Measurements from ENCODE around the gene IQSEC3.

Gene IQSEC3

GRCh38 chr12:125566-125965 is 59.0 kb downstream of the IQSEC3 start:
- Histone ChIP-seq H3K4me2 (ENCODE audit: insufficient read depth, low read length) (no peak overlapping the region), H3K9me3 (ENCODE audit: insufficient read depth, low read length, severe bottlenecking) (no peaks in the 10 kb centered on the region), H3K27ac (ENCODE audit: low read length) (no peak overlapping the region), H3K4me3 (ENCODE audit: low read depth in 1 of 2, low read length in 2 of 2) (no peak overlapping the region), H3K9ac (ENCODE audit: low read depth, low read length) (no peak overlapping the region), H3K4me1 (ENCODE audit: insufficient read depth, low read length) (no peaks in the 10 kb centered on the region), H3K27me3 (ENCODE audit: insufficient read depth, low read length, poor library complexity) (peaks cover 11% of the 10 kb centered on the region), H3K79me2 (ENCODE audit: insufficient read depth, low read length) (no peaks in the 10 kb centered on the region), H3K36me3 (ENCODE audit: insufficient read depth, low read length) (no peaks in the 10 kb centered on the region), H2AFZ (ENCODE audit: low read depth, low read length) (no peak overlapping the region), H4K20me1 (ENCODE audit: insufficient read depth, low read length) (peaks cover 4% of the 10 kb centered on the region; the same call in 1 of the 2 replicates)
- ATAC-seq (ENCODE audit: insufficient read depth, low read depth) (no peak), DNase-seq (no peak)
- TF ChIP-seq CTCF (IDR thresholded peaks at IDR 0.05; ENCODE audit: borderline replicate concordance, extremely low read depth, low read length, poor library complexity, severe bottlenecking) (no peak), EZH2 (IDR thresholded peaks at IDR 0.05; ENCODE audit: borderline replicate concordance, low read depth, low read length, severe bottlenecking) (no peak)

- Histone ChIP-seq H3K27ac (ENCODE audit: low read length) (no peak overlapping the region), H3K36me3 (ENCODE audit: insufficient read depth, low read length) (no peaks in the 10 kb centered on the region), H3K79me2 (ENCODE audit: insufficient read depth, low read length) (no peaks in the 10 kb centered on the region), H2AFZ (ENCODE audit: low read depth, low read length) (no peak overlapping the region), H3K9me3 (ENCODE audit: insufficient read depth, low read length, severe bottlenecking) (no peaks in the 10 kb centered on the region), H3K4me3 (ENCODE audit: low read depth in 1 of 2, low read length in 2 of 2) (no peak overlapping the region), H3K4me1 (ENCODE audit: insufficient read depth, low read length) (no peaks in the 10 kb centered on the region), H3K4me2 (ENCODE audit: insufficient read depth, low read length) (no peak overlapping the region), H3K9ac (ENCODE audit: low read depth, low read length) (no peak overlapping the region), H3K27me3 (ENCODE audit: insufficient read depth, low read length, poor library complexity) (peaks cover 11% of the 10 kb centered on the region), H4K20me1 (ENCODE audit: insufficient read depth, low read length) (peaks cover 4% of the 10 kb centered on the region; the same call in 1 of the 2 replicates)
- ATAC-seq (ENCODE audit: insufficient read depth, low read depth) (no peak), DNase-seq (no peak)
- TF ChIP-seq EZH2 (IDR thresholded peaks at IDR 0.05; ENCODE audit: borderline replicate concordance, low read depth, low read length, severe bottlenecking) (no peak), CTCF (IDR thresholded peaks at IDR 0.05; ENCODE audit: borderline replicate concordance, extremely low read depth, low read length, poor library complexity, severe bottlenecking) (no peak)
Observed at GRCh38 chr12:128079-128478, 61.5 kb downstream of the IQSEC3 start.

- no peak overlapping the region for H3K4me3 ChIP-seq (ENCODE audit: low read depth in 1 of 2, low read length in 2 of 2)
- H3K4me2 ChIP-seq (ENCODE audit: insufficient read depth, low read length): no peak overlapping the region
- no peaks in the 10 kb centered on the region for H3K36me3 ChIP-seq (ENCODE audit: insufficient read depth, low read length)
- H3K9me3 ChIP-seq (ENCODE audit: insufficient read depth, low read length, severe bottlenecking): no peaks in the 10 kb centered on the region
- ATAC-seq (ENCODE audit: insufficient read depth, low read depth): no peak
- H3K27me3 ChIP-seq (ENCODE audit: insufficient read depth, low read length, poor library complexity): peaks cover 11% of the 10 kb centered on the region
- no peak overlapping the region for H3K27ac ChIP-seq (ENCODE audit: low read length)
- no peak overlapping the region for H2AFZ ChIP-seq (ENCODE audit: low read depth, low read length)
- H3K4me1 ChIP-seq (ENCODE audit: insufficient read depth, low read length): no peaks in the 10 kb centered on the region
- DNase-seq: no peak
- no peak for TF ChIP-seq EZH2 (IDR thresholded peaks at IDR 0.05; ENCODE audit: borderline replicate concordance, low read depth, low read length, severe bottlenecking)
- no peak for TF ChIP-seq CTCF (IDR thresholded peaks at IDR 0.05; ENCODE audit: borderline replicate concordance, extremely low read depth, low read length, poor library complexity, severe bottlenecking)
- H3K79me2 ChIP-seq (ENCODE audit: insufficient read depth, low read length): no peaks in the 10 kb centered on the region
- no peak overlapping the region for H3K9ac ChIP-seq (ENCODE audit: low read depth, low read length)
- H4K20me1 ChIP-seq (ENCODE audit: insufficient read depth, low read length): peaks cover 4% of the 10 kb centered on the region; the same call in 1 of the 2 replicates
Observed at GRCh38 chr12:129001-129400, 62.4 kb downstream of the IQSEC3 start.

GRCh38 chr12:130519-130918 is 64.0 kb downstream of the IQSEC3 start:
- TF ChIP-seq EZH2 (IDR thresholded peaks at IDR 0.05; ENCODE audit: borderline replicate concordance, low read depth, low read length, severe bottlenecking) (no peak), CTCF (IDR thresholded peaks at IDR 0.05; ENCODE audit: borderline replicate concordance, extremely low read depth, low read length, poor library complexity, severe bottlenecking) (no peak)
- Histone ChIP-seq H3K9me3 (ENCODE audit: insufficient read depth, low read length, severe bottlenecking) (no peaks in the 10 kb centered on the region), H3K4me3 (ENCODE audit: low read depth in 1 of 2, low read length in 2 of 2) (no peak overlapping the region), H4K20me1 (ENCODE audit: insufficient read depth, low read length) (peaks cover 4% of the 10 kb centered on the region; the same call in 1 of the 2 replicates), H3K27me3 (ENCODE audit: insufficient read depth, low read length, poor library complexity) (peaks cover 11% of the 10 kb centered on the region), H3K4me1 (ENCODE audit: insufficient read depth, low read length) (no peaks in the 10 kb centered on the region), H3K79me2 (ENCODE audit: insufficient read depth, low read length) (no peaks in the 10 kb centered on the region), H3K4me2 (ENCODE audit: insufficient read depth, low read length) (no peak overlapping the region), H3K36me3 (ENCODE audit: insufficient read depth, low read length) (no peaks in the 10 kb centered on the region), H3K9ac (ENCODE audit: low read depth, low read length) (no peak overlapping the region), H3K27ac (ENCODE audit: low read length) (no peak overlapping the region), H2AFZ (ENCODE audit: low read depth, low read length) (no peak overlapping the region)
- ATAC-seq (ENCODE audit: insufficient read depth, low read depth) (no peak), DNase-seq (no peak)

All from DND-41 (cell line).